Sigmoid colon (tissue), 7 donors: ENCODE measurements around the gene CHERP. TPM values are rescaled to one million over a fixed set of nuclear protein-coding genes. Genes with fewer than 3 reads are reported as not detected.

Experiments
- DNase-seq: peaks from one replicate; pipeline ENCODE4 v3.0.0-alpha.2; 2019
- H3K27ac ChIP-seq, 4 donors: fragments of 200-600 bp; sonication (generic); one replicate each; pipeline ENCODE4 v1.5.1; 2016 to 2019; ENCODE audit warnings: mild to moderate bottlenecking in 1 of 4
- H3K27me3 ChIP-seq, 3 donors: fragments of 200-600 bp; sonication (generic); one replicate each; pipeline ENCODE4 v1.5.1; 2019; ENCODE audit warnings: mild to moderate bottlenecking in 1 of 3
- H3K36me3 ChIP-seq, 4 donors: fragments of 200-600 bp; sonication (generic); one replicate each; pipeline ENCODE4 v1.5.1; 2016 to 2019
- H3K4me1 ChIP-seq, 4 donors: fragments of 200-600 bp; sonication (generic); one replicate each; pipeline ENCODE4 v1.5.1; 2017 to 2019
- H3K4me3 ChIP-seq, 4 donors: fragments of 200-600 bp; sonication (generic); one replicate each; pipeline ENCODE4 v1.5.1; 2017 to 2019; ENCODE audit warnings: mild to moderate bottlenecking in 2 of 4, moderate library complexity in 1 of 4
- H3K9me3 ChIP-seq, 4 donors: fragments of 200-600 bp in 3 of 4; sonication (generic) in 3 of 4; one replicate each; pipeline versions ENCODE4 v1.5.1 to v1.6.1; 2013 to 2019
- CTCF ChIP-seq, 4 experiments: fragments of 450-650 bp in 3 of 4; fragments of 200-600 bp in 1 of 4; IDR thresholded peaks; one replicate each; pipeline ENCODE4 v1.5.1; 2016 to 2019; ENCODE audit warnings: antibody characterized with exemption in 4 of 4, mild to moderate bottlenecking in 3 of 4, moderate library complexity in 2 of 4
- EP300 ChIP-seq, 4 donors: sonication (generic); formaldehyde crosslinking; IDR thresholded peaks; one replicate each; pipeline ENCODE4 v1.6.1; 2017; ENCODE audit warnings: antibody characterized with exemption in 4 of 4
- POLR2A ChIP-seq, 2 donors: fragments of 450-650 bp; IDR thresholded peaks; one replicate each; pipeline ENCODE4 v1.6.1; 2016; ENCODE audit warnings: antibody characterized with exemption in 2 of 2, mild to moderate bottlenecking in 2 of 2, moderate library complexity in 2 of 2
- POLR2AphosphoS5 ChIP-seq, 4 donors: sonication (generic); formaldehyde crosslinking; IDR thresholded peaks; one replicate each; pipeline ENCODE4 v1.6.1; 2017; ENCODE audit warnings: antibody characterized with exemption in 4 of 4
- WGBS, 2 donors: extraction: QIAGEN DNeasy Blood & Tissue Kit; methylation state at CpG; one replicate each; pipeline ENCODE4 v1.1.7; 2013; 5-methylcytosine and 5-hydroxymethylcytosine counted together
- intact Hi-C: fragments of 100-400 bp; cut with DNase I; formaldehyde crosslinking; loops from one replicate; pipeline ENCODE4 v1.15.1; 2023
- polyA plus RNA-seq, 3 donors: library from polyadenylated mRNA; stranded (reverse); fragments of 200-250 nt; gene quantifications; one replicate each; pipeline ENCODE4 v1.2.3, GENCODE V29; 2013
- total RNA-seq, 4 donors: library from RNA; depleted of rRNA; stranded (reverse); fragments of >200 nt; gene quantifications; one replicate each; pipeline ENCODE4 v1.1.0, GENCODE V29; 2016
- donor health status: healthy with polysubstance abuse.
- donor health status: Bipolar disorder and iron deficiency.
- donor health status: healthy.

CHERP gene
- total and polyA plus RNA-seq, 7 donors: 5.6 to 32.7 (median 8.6) TPM

- H3K9me3 ChIP-seq: no peaks in the 10 kb centered on the region
- peaks cover 9 to 52% (median 24%) of the 10 kb centered on the region in 4 donors for H3K36me3 ChIP-seq
- H3K27me3 ChIP-seq: no peaks in the 10 kb centered on the region
- TF ChIP-seq POLR2AphosphoS5 (IDR thresholded peaks at IDR 0.05): no peak
- TF ChIP-seq CTCF (IDR thresholded peaks at IDR 0.05): no peak
- no peak for TF ChIP-seq POLR2A (IDR thresholded peaks at IDR 0.05)
- no peak for TF ChIP-seq EP300 (IDR thresholded peaks at IDR 0.05)
- no peak overlapping the region for H3K4me3 ChIP-seq
- intact Hi-C loops: no loop called here
- H3K4me1 ChIP-seq: peaks cover 0 to 29% (median 26%) of the 10 kb centered on the region in 4 donors
- no peak for DNase-seq
- H3K27ac ChIP-seq: no peak overlapping the region
- 92 to 94% methylated on average over 52 of the region's 52 CpGs for WGBS, 2 donors
Measured at GRCh38 chr19:16576690-16577530, 34.7 kb upstream of the CHERP start.

- H3K9me3 ChIP-seq: no peaks in the 10 kb centered on the region
- 90 to 91% methylated on average over 48 of the region's 48 CpGs for WGBS, 2 donors
- H3K4me3 ChIP-seq: no peak overlapping the region
- H3K27ac ChIP-seq: no peak overlapping the region
- H3K4me1 ChIP-seq: peaks cover 0 to 30% (median 27%) of the 10 kb centered on the region in 4 donors
- intact Hi-C loops: no loop called here
- TF ChIP-seq POLR2AphosphoS5 (IDR thresholded peaks at IDR 0.05) (no peak), POLR2A (IDR thresholded peaks at IDR 0.05) (no peak), EP300 (IDR thresholded peaks at IDR 0.05) (no peak), CTCF (IDR thresholded peaks at IDR 0.05) (no peak)
- H3K36me3 ChIP-seq: peaks cover 9 to 52% (median 24%) of the 10 kb centered on the region in 4 donors
- DNase-seq: no peak
- no peaks in the 10 kb centered on the region for H3K27me3 ChIP-seq
Measured at GRCh38 chr19:16575861-16576689, 33.8 kb upstream of the CHERP start.

DNA sequence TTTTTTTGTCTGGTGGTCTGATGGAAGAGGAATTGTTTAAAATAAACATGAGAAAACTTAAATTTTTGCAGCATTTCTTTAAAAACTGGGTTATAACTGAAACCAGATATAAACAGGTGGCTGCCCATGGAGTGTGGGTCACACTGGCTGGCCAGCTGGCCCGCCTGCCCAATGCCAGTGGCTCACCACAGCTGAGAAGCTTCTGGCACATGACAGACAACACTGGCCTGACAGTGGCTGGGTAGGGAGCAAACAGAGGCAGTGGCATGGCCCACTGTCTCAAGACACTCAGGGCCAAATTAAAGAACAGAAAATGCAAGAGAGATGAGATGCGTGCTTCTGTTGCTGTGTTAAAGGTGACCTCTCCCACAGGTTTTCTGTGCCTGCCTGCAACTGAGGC is 33.0 kb upstream of the CHERP start:
- no peak overlapping the region for H3K27ac ChIP-seq
- H3K4me3 ChIP-seq: no peak overlapping the region
- no peaks in the 10 kb centered on the region for H3K27me3 ChIP-seq
- TF ChIP-seq POLR2A (IDR thresholded peaks at IDR 0.05): no peak
- no peak for TF ChIP-seq EP300 (IDR thresholded peaks at IDR 0.05)
- no peak for TF ChIP-seq CTCF (IDR thresholded peaks at IDR 0.05)
- no peak for TF ChIP-seq POLR2AphosphoS5 (IDR thresholded peaks at IDR 0.05)
- no peaks in the 10 kb centered on the region for H3K9me3 ChIP-seq
- no peak for DNase-seq
- WGBS, 2 donors: 90 to 93% methylated on average over 2 of the region's 2 CpGs
- intact Hi-C loops: no loop called here
- peaks cover 0 to 38% (median 34%) of the 10 kb centered on the region in 4 donors for H3K4me1 ChIP-seq
- peaks cover 9 to 52% (median 24%) of the 10 kb centered on the region in 4 donors for H3K36me3 ChIP-seq

DNA sequence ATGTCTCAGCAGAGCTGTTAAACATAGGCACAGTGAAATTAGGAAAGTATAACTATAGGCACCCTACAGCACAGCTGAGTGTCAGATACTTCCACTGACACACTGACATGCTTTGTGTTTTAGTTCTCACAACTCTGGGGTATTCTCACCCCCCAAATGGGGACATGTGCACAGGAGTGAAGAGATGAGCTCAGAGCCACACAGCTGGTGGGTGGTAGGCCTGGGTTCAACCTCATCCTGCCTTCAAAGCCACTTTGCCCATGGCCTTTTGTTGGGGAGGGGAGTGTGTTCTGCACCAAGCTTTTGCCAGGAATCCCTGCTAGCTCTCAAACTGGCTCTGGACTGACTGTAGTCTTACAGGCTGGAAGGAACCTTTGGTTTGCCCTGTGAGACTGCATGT is 31.7 kb upstream of the CHERP start:
- Histone ChIP-seq H3K27ac (no peak overlapping the region), H3K27me3 (no peaks in the 10 kb centered on the region), H3K4me3 (no peak overlapping the region), H3K36me3 (peaks cover 9 to 40% (median 27%) of the 10 kb centered on the region in 4 donors), H3K9me3 (no peaks in the 10 kb centered on the region), H3K4me1 (peaks cover 0 to 44% (median 37%) of the 10 kb centered on the region in 4 donors)
- intact Hi-C loops: loop anchor here (5.0 kb wide), 2 partner anchors 33 to 88 kb away; partner anchors contain the start of genes SMIM7 and TMEM38A
- no peak for TF ChIP-seq POLR2A (IDR thresholded peaks at IDR 0.05)
- no peak for TF ChIP-seq CTCF (IDR thresholded peaks at IDR 0.05)
- no peak for DNase-seq
